Measurements from ENCODE around the gene BPIFB4. TPM values are rescaled to one million over a fixed set of nuclear protein-coding genes. Genes with fewer than 3 reads are reported as not detected.

The BPIFB4 gene
- total and polyA plus RNA-seq, 2 experiments from 2014 or later: not detected

GRCh38 chr20:33103556-33103955, 24.1 kb downstream of the BPIFB4 start:
- no peaks in the 10 kb centered on the region for H3F3A ChIP-seq (replicated peaks; ENCODE audit: low read depth)
- H3K79me2 ChIP-seq (replicated peaks; ENCODE audit: insufficient read depth): no peaks in the 10 kb centered on the region
- no peak overlapping the region for H2AFZ ChIP-seq
- no peaks in the 10 kb centered on the region for H3K36me3 ChIP-seq (ENCODE audit: insufficient read depth)
- 0 out of 2 replicates have a peak overlapping the region, but pooled peaks have one; percentile 17 for H3K4me2 ChIP-seq
- H4K20me1 ChIP-seq (replicated peaks; ENCODE audit: insufficient read depth): no peaks in the 10 kb centered on the region
- no peaks in the 10 kb centered on the region for H3K9me2 ChIP-seq (ENCODE audit: insufficient read depth)
- ATAC-seq: no peak
- no peaks in the 10 kb centered on the region for H3K27me3 ChIP-seq (ENCODE audit: insufficient read depth)
- peaks cover 10% of the 10 kb centered on the region; the same call in 1 of the 2 replicates for H3K4me1 ChIP-seq (ENCODE audit: insufficient read depth)
- peak; percentile 10 for DNase-seq (ENCODE audit: low spot score)
- TF ChIP-seq CREB1 (CRISPR knock-in tag; IDR thresholded peaks at IDR 0.05; ENCODE audit: low read depth): no peak
- TF ChIP-seq JUNB (IDR thresholded peaks at IDR 0.05; ENCODE audit: unreplicated experiment): no peak
- no peak for TF ChIP-seq STAT1 (IDR thresholded peaks at IDR 0.05; ENCODE audit: unreplicated experiment)
- no peak for TF ChIP-seq CTCF (conservative IDR thresholded peaks at IDR 0.05; ENCODE audit: low read depth in 2 of 2)
- no peak for TF ChIP-seq EZH2phosphoT487 (IDR thresholded peaks at IDR 0.05; ENCODE audit: unreplicated experiment)
- TF ChIP-seq ETS1 (IDR thresholded peaks at IDR 0.05): no peak
- no peak for TF ChIP-seq ZNF331 (CRISPR knock-in tag; IDR thresholded peaks at IDR 0.05; ENCODE audit: low read depth)
- TF ChIP-seq ZNF462 (CRISPR knock-in tag; IDR thresholded peaks at IDR 0.05): no peak
- no peak overlapping the region for H3K27ac ChIP-seq (ENCODE audit: low read depth)
- no peak overlapping the region for H3K4me3 ChIP-seq
- Mint-ChIP-seq H3K36me3 (ENCODE audit: low read depth) (no peaks in the 10 kb centered on the region), H3K27me3 (ENCODE audit: insufficient read depth, low read depth, poor library complexity) (peaks cover 4% of the 10 kb centered on the region), H3K4me1 (peaks cover 14% of the 10 kb centered on the region), H3K9me3 (no peaks in the 10 kb centered on the region), H3K27ac (0 out of 2 replicates have a peak overlapping the region, but pooled peaks have one; percentile 83), H3K4me3 (no peak overlapping the region)

Measured in GM23338 (cell line).